HG03565 (cell line): ENCODE data around the gene AGAP9.
"Not testable (repeated sequence)": the region's sequence is repeated elsewhere in the genome, so short reads cannot be mapped to it uniquely, and the experiment has no call there.

ENCODE experiments used
- ATAC-seq: cut with Tn5 transposase; IDR thresholded peaks from one replicate; pipeline ENCODE4 v1.9.1; 2021; ENCODE audit warnings: mild to moderate bottlenecking, moderate library complexity; ENCODE audit not compliant: unreplicated experiment

The AGAP9 gene

DNA sequence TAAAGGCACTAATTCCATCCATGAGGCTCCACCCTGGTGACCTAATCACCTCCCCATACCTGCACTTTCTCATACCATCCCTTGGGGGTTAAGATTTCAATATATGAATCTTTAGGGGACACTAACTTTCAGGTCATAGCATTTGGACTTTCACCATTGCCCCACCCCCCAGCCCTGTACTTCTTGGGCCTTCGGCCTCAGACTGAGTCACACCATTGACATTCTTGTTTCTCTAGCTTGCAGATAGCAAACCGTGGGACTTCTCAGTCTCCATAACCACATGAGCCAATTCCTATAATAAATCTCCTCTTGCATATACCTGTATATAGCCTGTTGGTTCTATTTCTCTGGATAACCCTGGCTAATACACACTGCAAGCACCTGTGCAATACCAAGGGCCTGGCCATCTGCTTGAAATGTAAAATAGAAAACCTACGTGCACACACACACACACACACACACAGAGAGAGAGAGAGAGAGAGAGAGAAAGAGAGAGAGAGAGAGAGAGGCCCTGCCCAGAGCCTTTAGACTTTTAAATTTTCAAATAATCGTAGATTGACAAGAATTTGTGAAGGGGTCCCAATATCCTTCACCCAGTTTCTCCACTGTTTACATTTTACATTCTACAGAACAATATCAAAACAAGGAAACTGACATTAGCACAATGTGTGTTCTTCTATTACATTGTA, 64.8 kb downstream of the AGAP9 start:
- ATAC-seq = no peak

DNA sequence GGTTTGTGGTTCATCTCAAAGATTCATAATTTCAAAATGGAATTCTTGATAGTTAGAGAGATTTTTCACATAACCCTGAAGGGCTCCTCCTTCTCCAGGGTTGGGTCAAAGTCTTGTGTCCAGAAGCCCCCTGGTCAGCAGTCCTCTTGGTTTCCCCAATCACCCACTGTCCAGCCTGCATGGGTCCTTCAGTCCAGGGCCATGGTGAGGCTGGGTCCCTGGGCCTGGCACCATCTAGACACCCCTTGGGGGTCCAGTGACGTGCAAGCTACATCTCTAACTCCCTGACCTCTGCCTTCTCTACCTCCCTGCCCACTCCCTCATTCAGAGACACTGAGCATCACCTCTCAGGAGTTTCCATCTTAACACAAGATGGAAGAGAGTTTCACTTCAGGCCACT, 65.6 kb downstream of the AGAP9 start:
- no peak for ATAC-seq

DNA sequence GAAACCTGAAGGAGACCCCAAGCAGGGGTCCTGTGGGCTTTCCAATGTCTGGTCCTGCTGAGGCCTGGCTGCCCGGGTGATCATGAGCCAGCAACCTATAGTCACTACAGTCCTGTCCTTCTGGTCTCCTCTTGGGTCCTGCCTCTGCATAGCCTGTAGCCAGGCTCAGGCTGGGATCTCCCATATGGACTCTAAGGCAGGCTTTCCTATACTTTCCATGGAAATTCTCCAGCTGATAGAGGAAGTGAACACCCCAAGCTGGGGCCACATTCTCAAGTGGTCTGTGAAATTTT, 66.0 kb downstream of the AGAP9 start:
- ATAC-seq = no peak

DNA sequence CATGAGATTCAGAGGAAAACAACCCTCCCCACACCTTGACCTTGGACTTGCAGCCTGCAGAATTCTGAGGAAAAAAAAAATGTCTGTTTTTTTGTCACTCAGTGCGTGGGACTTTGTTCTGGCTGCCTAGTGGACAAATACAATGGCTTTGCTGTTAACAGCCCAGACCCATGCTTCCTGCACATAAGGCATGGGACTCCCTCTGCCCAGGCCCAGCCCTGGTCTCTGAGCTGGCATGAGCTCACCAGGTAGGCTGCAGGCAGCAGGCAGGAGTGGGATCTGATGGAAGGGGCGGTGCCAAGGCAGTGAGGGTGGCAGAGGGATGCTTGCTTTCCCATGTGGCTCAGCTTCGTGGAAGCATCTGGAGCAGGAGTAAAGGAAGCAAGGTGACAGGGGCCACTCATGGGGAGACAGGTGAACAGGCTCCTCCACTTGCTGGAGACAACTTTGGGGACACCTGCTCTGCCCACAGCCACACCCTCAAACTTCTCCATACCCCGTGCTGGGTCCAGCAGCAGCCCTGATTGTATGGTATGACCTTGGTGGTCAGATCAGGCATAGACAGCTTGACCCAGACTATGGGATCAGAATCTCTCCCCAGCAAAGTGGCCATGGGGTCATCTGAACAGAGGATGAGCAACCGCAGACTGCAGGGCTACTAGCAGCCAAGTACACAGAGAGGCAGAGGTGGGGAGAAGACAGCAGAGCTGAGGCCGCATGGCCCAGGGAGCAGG, 66.5 kb downstream of the AGAP9 start:
- no peak for ATAC-seq

DNA sequence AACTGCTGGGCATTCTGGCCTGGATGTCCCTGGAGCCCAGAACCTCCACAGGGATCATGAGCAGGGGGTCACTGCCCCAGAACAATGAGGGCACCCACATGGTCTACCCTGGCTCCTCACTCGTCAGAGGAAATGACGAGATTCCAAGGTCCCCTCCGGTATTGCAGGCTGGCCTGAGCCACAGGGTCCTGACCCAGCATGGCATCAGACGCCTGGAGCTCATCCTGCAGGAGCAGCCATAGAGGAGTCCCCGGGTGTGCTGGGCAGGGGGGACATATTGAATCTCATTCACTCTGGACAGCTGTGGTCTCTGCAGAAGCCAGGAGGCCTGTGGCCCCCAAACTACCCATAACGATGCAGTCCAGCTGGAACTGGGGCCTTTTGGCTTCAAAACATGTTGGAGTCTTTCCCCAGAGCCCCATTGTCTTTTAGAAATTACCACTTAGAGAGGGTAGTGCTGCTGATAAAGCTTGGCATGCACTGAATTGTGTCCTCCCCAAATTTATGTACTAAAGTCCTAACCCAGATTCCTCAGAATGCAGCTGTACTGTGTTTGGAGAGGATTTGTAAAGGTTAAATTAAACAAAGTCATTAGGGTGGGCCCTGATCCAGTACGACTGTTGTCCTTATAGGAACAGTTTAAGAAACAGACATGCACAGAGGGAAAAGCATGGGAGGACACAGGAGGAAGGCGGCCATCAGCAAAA, 67.2 kb downstream of the AGAP9 start:
- no peak for ATAC-seq

DNA sequence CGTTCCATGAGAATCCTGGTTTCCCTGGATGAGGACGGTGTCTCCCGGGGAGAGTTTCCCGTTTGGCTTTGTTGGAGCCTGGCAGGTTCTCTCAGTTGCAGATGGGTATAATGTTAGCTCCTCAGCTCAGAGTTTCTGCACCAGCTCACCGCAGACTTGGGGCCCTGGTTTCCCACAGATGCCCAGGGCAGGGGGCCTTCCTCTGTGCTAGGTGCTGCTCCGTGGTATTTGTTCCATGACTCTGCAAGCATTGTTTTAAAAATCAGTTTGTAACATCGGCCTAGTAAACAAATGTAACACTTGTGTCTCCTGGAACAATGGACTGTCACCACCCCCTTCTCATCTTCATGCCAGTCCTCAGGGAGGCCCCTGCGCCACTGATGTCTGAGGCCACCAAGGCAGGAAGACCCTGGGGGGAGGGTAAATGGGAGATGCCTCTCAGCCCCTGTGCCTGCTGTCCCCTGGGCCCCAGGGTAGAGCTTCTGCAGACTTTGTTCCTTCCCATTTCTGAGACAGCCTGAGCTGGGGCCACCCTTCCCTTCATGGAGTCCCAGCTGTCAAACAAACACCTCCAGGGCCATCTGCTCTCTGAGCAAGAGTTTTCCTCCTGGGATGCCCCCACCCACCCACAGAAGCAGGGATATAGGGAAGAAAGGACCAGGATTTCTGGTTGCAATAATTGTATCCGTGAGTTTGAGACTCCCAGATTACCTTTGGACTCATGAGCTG, 67.9 kb downstream of the AGAP9 start:
- ATAC-seq = not testable (repeated sequence)

GRCh38 chr10:47454780-47455058, 68.7 kb downstream of the AGAP9 start:
- no peak for ATAC-seq

DNA sequence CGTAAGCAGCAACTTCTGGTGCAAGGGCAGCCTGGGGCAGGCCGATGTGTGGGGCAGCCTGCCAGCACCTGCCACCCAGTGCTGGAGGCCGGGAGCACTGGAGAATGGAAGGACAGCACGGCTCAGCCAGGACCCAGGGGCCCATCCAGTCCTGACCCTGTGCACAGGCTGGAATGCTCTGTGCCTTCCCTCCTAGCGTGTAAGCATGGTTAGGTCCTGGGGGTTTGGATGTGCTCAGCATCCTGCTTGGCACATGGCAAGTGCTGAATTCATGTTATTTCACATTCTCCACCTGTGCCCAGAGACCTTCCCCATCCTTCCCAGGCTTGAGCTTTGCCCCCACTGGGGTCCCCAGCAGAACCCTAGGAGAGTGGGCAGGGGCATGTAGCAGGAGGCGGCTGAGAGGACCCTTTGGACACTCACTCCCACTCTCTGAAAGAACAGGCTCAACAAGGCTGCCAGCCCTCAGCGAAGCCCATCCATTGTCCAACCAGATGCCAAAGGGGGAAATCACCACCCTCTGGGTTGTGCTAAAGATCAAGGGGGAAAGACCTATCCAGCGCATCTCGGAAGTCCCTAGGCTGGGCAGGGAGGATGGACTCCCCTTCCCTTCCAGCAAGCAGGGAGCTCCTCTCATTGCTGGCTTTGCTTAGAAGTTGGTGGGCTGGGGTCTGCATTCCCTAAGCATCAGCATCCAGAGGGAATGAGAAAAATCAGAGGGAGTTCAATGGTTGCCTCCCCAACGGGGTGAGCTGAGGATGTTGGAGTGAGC, 69.2 kb downstream of the AGAP9 start:
- ATAC-seq = no peak

- no peak for ATAC-seq
Observed at GRCh38 chr10:47453141-47454007, 70.1 kb downstream of the AGAP9 start.

GRCh38 chr10:47452495-47453140, 70.8 kb downstream of the AGAP9 start:
- ATAC-seq = no peak

GRCh38 chr10:47451998-47452494, 71.4 kb downstream of the AGAP9 start:
- ATAC-seq = no peak
